H1 (cell line): ENCODE data around the gene ADGRV1. TPM values are rescaled to one million over a fixed set of nuclear protein-coding genes. Genes with fewer than 3 reads are reported as not detected.

Experiments used
- CTCF ChIA-PET: fragments of 300-600 bp; sonication (Branson Sonifier 250); formaldehyde crosslinking; loops from one replicate; lab custom pipeline; 2021; ENCODE audit not compliant: partially characterized antibody; lab: Charles Lee
- POLR2A ChIA-PET: fragments of 300-600 bp; sonication (Branson Sonifier 250); formaldehyde crosslinking; loops from one replicate; lab custom pipeline; 2021; ENCODE audit warnings: inconsistent platforms; ENCODE audit not compliant: partially characterized antibody; lab: Charles Lee
- DNase-seq, 2 experiments: peaks; one replicate each; pipeline versions ENCODE4 v3.0.0 to v3.0.0-alpha.2; 2010 to 2022; ENCODE audit warnings: low spot score in 2 of 2, low read depth in 1 of 2, mixed read lengths in 1 of 2
- FAIRE-seq: peaks from 2 replicates; lab custom pipeline; 2011; peaks lifted over from hg19 to GRCh38; lab: Jason Lieb, UNC
- H2AFZ ChIP-seq: 2 replicates; pipeline ENCODE4 v1.8.1; 2012; ENCODE audit warnings: low read length, inconsistent platforms
- H2AK5ac ChIP-seq: 2 replicates; pipeline ENCODE4 v1.6.1; 2013; ENCODE audit warnings: low read depth, low read length
- H2BK120ac ChIP-seq: replicated peaks from 2 replicates; pipeline ENCODE3; 2013; ENCODE audit warnings: low read depth, low read length, inconsistent platforms
- H2BK12ac ChIP-seq: 2 replicates; pipeline ENCODE4 v1.6.1; 2013; ENCODE audit warnings: low read depth, low read length
- H2BK15ac ChIP-seq: 2 replicates; pipeline ENCODE4 v1.6.1; 2013; ENCODE audit warnings: low read length
- H2BK20ac ChIP-seq: 2 replicates; pipeline ENCODE4 v1.6.1; 2013; ENCODE audit warnings: low read length
- H2BK5ac ChIP-seq: 2 replicates; pipeline ENCODE4 v1.6.1; 2013; ENCODE audit warnings: low read depth, low read length
- H3K14ac ChIP-seq: 2 replicates; pipeline ENCODE4 v1.6.1; 2013; ENCODE audit warnings: inconsistent platforms; ENCODE audit not compliant: insufficient read length
- H3K18ac ChIP-seq: 2 replicates; pipeline ENCODE4 v1.6.1; 2013; ENCODE audit warnings: low read length; ENCODE audit errors: extremely low read depth
- H3K23ac ChIP-seq: 2 replicates; pipeline ENCODE4 v1.6.1; 2013; ENCODE audit warnings: inconsistent platforms; ENCODE audit not compliant: insufficient read length
- H3K23me2 ChIP-seq: 2 replicates; pipeline ENCODE4 v1.6.1; 2013; ENCODE audit warnings: low read depth, low read length
- H3K27ac ChIP-seq: 2 replicates; pipeline ENCODE4 v1.6.1; 2011; ENCODE audit warnings: low read depth, low read length, inconsistent platforms
- H3K27me3 ChIP-seq, 4 experiments: replicated peaks in 1 of 4; 1 replicate in 1 of 4; 2 replicates in 3 of 4; pipeline versions ENCODE4 v1.6.1 to v1.8.1; 2011 to 2013; ENCODE audit warnings: low read length in 3 of 4, mild to moderate bottlenecking in 3 of 4, inconsistent platforms in 2 of 4, mixed read lengths in 2 of 4, moderate library complexity in 1 of 4; ENCODE audit not compliant: control insufficient read depth in 3 of 4, insufficient read depth in 3 of 4; ENCODE audit errors: extremely low read depth in 1 of 4
- H3K36me3 ChIP-seq, 4 experiments: 2 replicates each; pipeline versions ENCODE4 v1.6.1 to v1.8.1; 2011 to 2013; ENCODE audit warnings: mild to moderate bottlenecking in 4 of 4, low read length in 3 of 4, moderate library complexity in 2 of 4, control low read depth in 1 of 4, inconsistent platforms in 1 of 4; ENCODE audit not compliant: insufficient read depth in 4 of 4, control insufficient read depth in 2 of 4
- H3K4ac ChIP-seq: replicated peaks from 2 replicates; pipeline ENCODE3; 2013; ENCODE audit warnings: low read length, low read depth, mixed read lengths, inconsistent platforms; ENCODE audit not compliant: insufficient read length
- H3K4me1 ChIP-seq, 4 experiments: replicated peaks in 1 of 4; 1 replicate in 1 of 4; 2 replicates in 3 of 4; pipeline versions ENCODE4 v1.6.1 to v1.8.1; 2011 to 2013; ENCODE audit warnings: low read length in 3 of 4, inconsistent platforms in 2 of 4, mixed read lengths in 1 of 4; ENCODE audit not compliant: insufficient read depth in 4 of 4, control insufficient read depth in 3 of 4
- H3K4me2 ChIP-seq, 2 experiments: 2 replicates each; pipeline versions ENCODE4 v1.6.1 to v1.8.1; 2011 to 2013; ENCODE audit warnings: low read depth in 2 of 2, low read length in 2 of 2, control low read depth in 1 of 2, inconsistent platforms in 1 of 2, mild to moderate bottlenecking in 1 of 2; ENCODE audit not compliant: insufficient read depth in 1 of 2
- H3K4me3 ChIP-seq, 4 experiments: fragments of 200-600, 300-600 bp in 1 of 4; sonication (generic), shearing (Covaris generic), sonication (Bioruptor Twin) in 1 of 4; 2 replicates each; pipeline versions ENCODE4 v1.5.1 to v1.8.1; 2011 to 2016; ENCODE audit warnings: low read length in 4 of 4, low read depth in 3 of 4, control low read depth in 2 of 4, inconsistent platforms in 2 of 4, mild to moderate bottlenecking in 2 of 4, mixed read lengths in 1 of 4, moderate library complexity in 1 of 4; ENCODE audit not compliant: insufficient read depth in 2 of 4; ENCODE audit errors: extremely low read depth in 1 of 4
- H3K56ac ChIP-seq: replicated peaks from 2 replicates; pipeline ENCODE3; 2013; ENCODE audit warnings: low read depth, mild to moderate bottlenecking, mixed read lengths, low read length, inconsistent platforms; ENCODE audit not compliant: insufficient read length
- H3K79me1 ChIP-seq: 2 replicates; pipeline ENCODE4 v1.6.1; 2013; ENCODE audit warnings: low read depth, low read length, control low read depth
- H3K79me2 ChIP-seq, 2 experiments: 2 replicates each; pipeline versions ENCODE4 v1.6.1 to v1.8.1; 2012 to 2013; ENCODE audit warnings: low read length in 2 of 2, mild to moderate bottlenecking in 2 of 2, inconsistent platforms in 1 of 2; ENCODE audit not compliant: insufficient read depth in 2 of 2, control insufficient read depth in 1 of 2
- H3K9ac ChIP-seq, 4 experiments: replicated peaks in 1 of 4; 1 replicate in 1 of 4; 2 replicates in 3 of 4; pipeline versions ENCODE4 v1.6.1 to v1.8.1; 2011 to 2013; ENCODE audit warnings: low read depth in 3 of 4, low read length in 3 of 4, control low read depth in 2 of 4, mild to moderate bottlenecking in 2 of 4, moderate library complexity in 2 of 4, inconsistent platforms in 1 of 4; ENCODE audit errors: extremely low read depth in 1 of 4
- H3K9me3 ChIP-seq, 2 experiments: 2 replicates each; pipeline versions ENCODE4 v1.6.1 to v1.8.1; 2012 to 2013; ENCODE audit warnings: mild to moderate bottlenecking in 2 of 2, moderate library complexity in 2 of 2, control low read depth in 1 of 2, inconsistent platforms in 1 of 2, low read depth in 1 of 2, low read length in 1 of 2, mixed read lengths in 1 of 2; ENCODE audit not compliant: insufficient read depth in 2 of 2
- H4K20me1 ChIP-seq, 2 experiments: replicated peaks in 1 of 2; 2 replicates each; pipeline versions ENCODE3 to v1.8.1; 2011 to 2013; ENCODE audit warnings: inconsistent platforms in 2 of 2, low read length in 2 of 2, mild to moderate bottlenecking in 1 of 2; ENCODE audit not compliant: insufficient read depth in 2 of 2, control insufficient read depth in 1 of 2
- H4K5ac ChIP-seq: 2 replicates; pipeline ENCODE4 v1.6.1; 2013; ENCODE audit warnings: low read length, low read depth, mixed read lengths, inconsistent platforms; ENCODE audit not compliant: insufficient read length
- H4K8ac ChIP-seq: 2 replicates; pipeline ENCODE4 v1.8.0; 2013; ENCODE audit warnings: mild to moderate bottlenecking, moderate library complexity, low read length, inconsistent platforms; ENCODE audit not compliant: insufficient read depth; ENCODE audit errors: extremely low read depth
- H4K91ac ChIP-seq: replicated peaks from 2 replicates; pipeline ENCODE3; 2013; ENCODE audit warnings: low read length, mixed read lengths, inconsistent platforms; ENCODE audit not compliant: insufficient read length
- CTBP2 ChIP-seq: IDR thresholded peaks from 2 replicates; pipeline ENCODE4 v1.7.0; 2011; ENCODE audit warnings: borderline replicate concordance, mild to moderate bottlenecking, moderate library complexity, mixed read lengths, low read length; ENCODE audit not compliant: insufficient read depth, insufficient read length
- CTCF ChIP-seq, 3 experiments: IDR thresholded peaks; 1 replicate in 2 of 3; 2 replicates in 1 of 3; pipeline versions ENCODE4 v1.5.1 to v1.6.1; 2011; ENCODE audit warnings: low read length in 3 of 3, mild to moderate bottlenecking in 3 of 3, inconsistent platforms in 2 of 3, low read depth in 1 of 3, moderate library complexity in 1 of 3; ENCODE audit not compliant: insufficient read depth in 1 of 3; ENCODE audit errors: control extremely low read depth in 1 of 3
- HDAC2 ChIP-seq, 2 experiments: fragments of 300-600 bp in 1 of 2; sonication (generic) in 1 of 2; IDR thresholded peaks; 2 replicates each; pipeline ENCODE4 v1.6.1; 2011 to 2012; ENCODE audit warnings: low read depth in 2 of 2, low read length in 2 of 2, mild to moderate bottlenecking in 2 of 2, moderate library complexity in 2 of 2, borderline replicate concordance in 1 of 2, inconsistent platforms in 1 of 2
- JUN ChIP-seq: IDR thresholded peaks from 2 replicates; pipeline ENCODE4 v1.6.1; 2011; ENCODE audit warnings: low read depth, mild to moderate bottlenecking, improper control_type of control experiment, low read length
- JUND ChIP-seq: IDR thresholded peaks from 2 replicates; pipeline ENCODE4 v1.6.1; 2011; ENCODE audit warnings: mild to moderate bottlenecking, improper control_type of control experiment, low read length
- KDM5A ChIP-seq: fragments of 200-600 bp; IDR thresholded peaks from 2 replicates; pipeline ENCODE4 v1.7.1; 2012; ENCODE audit warnings: mild to moderate bottlenecking, low read length, inconsistent platforms, mixed read lengths
- SUZ12 ChIP-seq: fragments of 200-600 bp; sonication (generic); IDR thresholded peaks from 2 replicates; pipeline ENCODE4 v1.6.1; 2012; ENCODE audit warnings: mild to moderate bottlenecking, inconsistent platforms, low read length, moderate library complexity, mixed read lengths
- ZNF274 ChIP-seq: IDR thresholded peaks from 2 replicates; pipeline ENCODE4 v1.7.0; 2012; ENCODE audit warnings: low read length, borderline replicate concordance; ENCODE audit errors: extremely low read depth
- WGBS, 2 experiments: shearing (Covaris generic) in 1 of 2; methylation state at CpG; one replicate each; pipeline versions ENCODE4 v1.1.6 to v1.1.7; 2013 to 2015; ENCODE audit warnings: low lambda C conversion rate in 2 of 2, mixed read lengths in 2 of 2, inconsistent platforms in 1 of 2, low coverage in 1 of 2, missing lambda C conversion rate in 1 of 2; ENCODE audit not compliant: insufficient replicate concordance in 2 of 2, insufficient coverage in 1 of 2, insufficient read length in 1 of 2; ENCODE audit errors: extremely low coverage in 1 of 2, missing lambda C conversion rate in 1 of 2; 5-methylcytosine and 5-hydroxymethylcytosine counted together
- polyA plus RNA-seq, 7 experiments: library from polyadenylated mRNA; depleted of rRNA in 3 of 7; stranded (reverse) in 5 of 7; unstranded in 2 of 7; fragments of >200 nt in 5 of 7; fragments of 200-250 nt in 2 of 7; gene quantifications; 1 replicate in 5 of 7; 2 replicates in 1 of 7; 4 replicates in 1 of 7; pipeline versions ENCODE4 v1.2.1 to v1.2.3, GENCODE V29; 2011 to 2013; ENCODE audit warnings: missing spikeins in 2 of 7, mixed read lengths in 2 of 7
- total RNA-seq: library from RNA; stranded (reverse); fragmentation: NEBNext Ultra II Directional; extraction: Animal tissue kit (Norgen Biotek cat#: 25700); gene quantifications from 2 replicates; pipeline ENCODE4 v1.2.1, GENCODE V29; 2021

ADGRV1 gene
- total and polyA plus RNA-seq, 2 of the 8 experiments (the other 6 are each of a cell fraction or from before 2014, with no cell fraction given) = 53.1 to 62.2 TPM

- no peaks in the 10 kb centered on the region for H3K79me2 ChIP-seq
- H2BK5ac ChIP-seq = no peak overlapping the region
- no peaks in the 10 kb centered on the region for H3K23me2 ChIP-seq
- H2BK120ac ChIP-seq = no peak overlapping the region
- H3K4me1 ChIP-seq = peaks cover 0 to 5% (median 2%) of the 10 kb centered on the region in 4 experiments; a peak in 3 of 7 replicates
- no peaks in the 10 kb centered on the region for H3K27me3 ChIP-seq
- ChIA-PET POLR2A (interaction anchor here (1.1 kb wide), 1 partner anchor 115 kb away, joined by 3 read pairs; no protein-coding TSS in a partner anchor), CTCF (interaction anchor here (1.0 to 2.3 kb wide), 3 partner anchors 9 to 273 kb away, joined by 3 to 11 read pairs (median 3); no protein-coding TSS in a partner anchor)
- H3K4ac ChIP-seq = no peak overlapping the region
- DNase-seq = no peak
- no peaks in the 10 kb centered on the region for H3K9me3 ChIP-seq
- H3K23ac ChIP-seq = no peak overlapping the region
- no peak overlapping the region for H2AK5ac ChIP-seq
- no peak overlapping the region for H2BK20ac ChIP-seq
- H2AFZ ChIP-seq = no peak overlapping the region
- H4K91ac ChIP-seq = no peak overlapping the region
- H2BK15ac ChIP-seq = no peak overlapping the region
- WGBS, 2 experiments = 88% methylated on average over 2 of the region's 2 CpGs; no CpG with 5 or more reads in 1 of the 2 experiments
- no peak overlapping the region for H4K8ac ChIP-seq
- H3K79me1 ChIP-seq = no peaks in the 10 kb centered on the region
- no peak overlapping the region for H3K9ac ChIP-seq
- FAIRE-seq = no peak
- H3K18ac ChIP-seq = no peak overlapping the region
- H3K4me2 ChIP-seq = no peak overlapping the region
- no peak overlapping the region for H4K5ac ChIP-seq
- H3K14ac ChIP-seq = no peak overlapping the region
- H3K27ac ChIP-seq = no peak overlapping the region
- no peaks in the 10 kb centered on the region for H4K20me1 ChIP-seq
- H3K36me3 ChIP-seq = peaks cover 0 to 6% (median 0%) of the 10 kb centered on the region in 4 experiments; a peak in 1 of 8 replicates
- H3K56ac ChIP-seq = no peak overlapping the region
- no peak overlapping the region for H3K4me3 ChIP-seq
- H2BK12ac ChIP-seq = no peak overlapping the region
- no peak for TF ChIP-seq HDAC2 (IDR thresholded peaks at IDR 0.05; ENCODE audit: borderline replicate concordance in 1 of 2, low read depth in 2 of 2, low read length in 2 of 2)
- TF ChIP-seq JUND = no peak
- no peak for TF ChIP-seq KDM5A
- TF ChIP-seq SUZ12 = no peak
- TF ChIP-seq CTBP2 = no peak
- TF ChIP-seq ZNF274 = no peak
- no peak for TF ChIP-seq JUN
- no peak for TF ChIP-seq CTCF (IDR thresholded peaks at IDR 0.05; ENCODE audit: control extremely low read depth in 1 of 3, insufficient read depth in 1 of 3, low read depth in 1 of 3, low read length in 3 of 3)
Measured at GRCh38 chr5:91111473-91112238, 553.1 kb downstream of the ADGRV1 start.
